Activated T-cell treated with anti-CD3 and anti-CD28 coated beads for 4 hours (primary cell): ENCODE measurements around the gene PDE6D.
"Not testable (repeated sequence)": the region's sequence is repeated elsewhere in the genome, so short reads cannot be mapped to it uniquely, and the experiment has no call there.

Source experiments
- DNase-seq: peaks from one replicate; pipeline ENCODE4 v3.0.0-alpha.2; 2020

The PDE6D gene

GRCh38 chr2:231718799-231719198, 62.3 kb downstream of the PDE6D start:
- no peak for DNase-seq

GRCh38 chr2:231717281-231718171, 63.6 kb downstream of the PDE6D start:
- DNase-seq, result no peak

GRCh38 chr2:231716666-231717280, 64.3 kb downstream of the PDE6D start:
- DNase-seq, result no peak

GRCh38 chr2:231715988-231716616, 65.0 kb downstream of the PDE6D start:
- no peak for DNase-seq

DNA sequence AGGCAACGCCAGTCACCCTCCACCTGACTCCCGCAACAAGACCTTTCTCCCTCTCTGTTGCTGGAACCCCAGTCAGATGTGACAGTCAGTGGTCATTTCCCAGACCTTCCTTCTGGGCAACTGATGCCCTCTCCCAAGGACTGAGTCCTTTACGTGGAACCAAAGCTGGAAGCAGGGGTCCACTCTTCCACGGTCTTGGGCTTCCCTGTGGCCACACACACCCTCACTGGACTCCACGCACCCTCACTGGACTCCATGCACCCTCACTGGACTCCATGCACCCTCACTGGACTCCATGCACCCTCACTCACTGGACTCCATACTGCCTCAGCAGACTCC, 65.6 kb downstream of the PDE6D start:
- DNase-seq, result no peak

DNA sequence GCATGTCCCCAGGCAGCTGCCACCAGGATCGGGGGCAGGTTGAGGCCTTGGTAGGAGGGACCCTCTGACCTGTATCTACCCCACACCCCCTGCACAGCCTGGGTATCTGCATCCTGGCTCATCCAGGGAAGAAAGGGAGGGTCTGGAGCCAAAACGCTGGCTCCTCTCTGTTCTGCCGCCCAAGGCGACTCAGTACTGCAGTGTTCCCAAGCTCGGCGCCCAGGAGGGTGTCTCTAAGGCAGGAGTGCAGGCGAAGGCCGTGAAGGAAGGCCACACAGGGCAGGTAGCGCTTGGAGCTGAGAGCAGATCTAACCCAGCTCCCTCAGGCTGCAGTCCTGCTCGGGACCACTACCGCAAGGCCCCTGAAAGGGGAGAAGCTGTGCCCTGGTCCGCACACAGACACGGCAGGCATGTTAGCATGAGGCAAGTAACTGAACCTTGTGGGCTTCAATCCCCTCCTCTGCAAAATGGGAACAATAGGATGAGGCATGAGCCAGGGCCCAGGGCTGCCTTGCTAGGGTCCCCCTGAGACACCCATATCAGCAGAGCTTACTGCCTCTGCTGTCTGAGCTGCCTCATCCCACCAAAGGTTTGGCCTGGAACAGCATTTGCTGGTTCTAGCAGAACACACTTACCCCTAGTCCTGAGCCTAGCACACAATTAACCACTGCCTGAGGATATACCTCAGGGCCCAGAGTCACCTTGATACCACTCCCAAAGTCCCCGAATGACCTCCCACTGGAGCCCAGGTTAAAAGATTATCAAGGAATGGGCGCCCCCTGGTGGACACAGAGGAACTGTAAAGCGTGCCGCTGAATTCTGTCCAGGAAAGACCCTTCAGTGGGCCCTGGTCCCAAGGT, 66.2 kb downstream of the PDE6D start:
- DNase-seq, result peak; percentile 79

DNA sequence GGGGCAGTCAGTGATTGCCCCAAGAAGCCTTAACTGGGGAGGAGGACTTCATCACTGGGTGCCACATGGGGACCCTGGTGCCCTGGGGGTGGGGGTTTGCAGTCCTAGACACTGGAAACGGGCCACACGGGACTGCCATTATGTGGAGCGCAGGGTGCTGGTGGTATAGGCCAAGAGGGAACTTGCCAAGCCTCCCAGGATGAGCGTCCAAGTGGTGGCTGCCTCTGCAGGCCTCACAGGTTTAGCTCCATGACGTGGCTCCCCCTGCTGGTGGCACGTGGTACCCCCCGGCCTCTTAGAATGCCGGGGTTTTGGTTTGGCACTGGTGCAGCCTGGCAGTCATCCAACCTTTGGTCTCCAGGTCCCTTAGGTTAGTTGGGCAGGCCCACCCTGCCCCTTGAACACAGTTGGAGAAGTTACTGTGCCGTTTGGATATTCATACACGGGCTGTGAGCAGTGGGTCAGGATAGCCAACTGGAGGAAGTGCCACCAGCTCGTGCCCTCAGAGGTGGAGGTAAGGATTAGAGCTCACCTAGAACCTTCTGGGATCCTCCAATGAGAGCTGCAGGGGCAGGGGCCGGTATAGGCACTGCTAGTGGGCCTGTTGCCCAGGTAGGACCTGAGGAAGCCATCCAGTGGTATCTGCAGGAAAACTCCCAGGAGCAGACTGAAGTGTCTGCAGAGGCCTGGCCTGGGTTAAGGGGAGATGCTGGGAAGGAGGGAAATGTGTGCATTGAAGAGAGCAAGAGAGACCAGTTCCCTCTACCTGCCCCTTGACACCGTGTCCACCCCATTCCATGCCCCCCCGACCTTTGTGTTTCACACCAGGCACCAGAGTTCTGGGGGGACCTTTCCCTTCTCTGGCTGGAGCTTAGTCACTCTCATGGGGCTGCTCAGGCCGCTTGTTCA, 67.1 kb downstream of the PDE6D start:
- DNase-seq, result peak; percentile 88

GRCh38 chr2:231713406-231713729, 67.7 kb downstream of the PDE6D start:
- not testable (repeated sequence) for DNase-seq

GRCh38 chr2:231712451-231713021, 68.5 kb downstream of the PDE6D start:
- DNase-seq, result peak; percentile 25

DNA sequence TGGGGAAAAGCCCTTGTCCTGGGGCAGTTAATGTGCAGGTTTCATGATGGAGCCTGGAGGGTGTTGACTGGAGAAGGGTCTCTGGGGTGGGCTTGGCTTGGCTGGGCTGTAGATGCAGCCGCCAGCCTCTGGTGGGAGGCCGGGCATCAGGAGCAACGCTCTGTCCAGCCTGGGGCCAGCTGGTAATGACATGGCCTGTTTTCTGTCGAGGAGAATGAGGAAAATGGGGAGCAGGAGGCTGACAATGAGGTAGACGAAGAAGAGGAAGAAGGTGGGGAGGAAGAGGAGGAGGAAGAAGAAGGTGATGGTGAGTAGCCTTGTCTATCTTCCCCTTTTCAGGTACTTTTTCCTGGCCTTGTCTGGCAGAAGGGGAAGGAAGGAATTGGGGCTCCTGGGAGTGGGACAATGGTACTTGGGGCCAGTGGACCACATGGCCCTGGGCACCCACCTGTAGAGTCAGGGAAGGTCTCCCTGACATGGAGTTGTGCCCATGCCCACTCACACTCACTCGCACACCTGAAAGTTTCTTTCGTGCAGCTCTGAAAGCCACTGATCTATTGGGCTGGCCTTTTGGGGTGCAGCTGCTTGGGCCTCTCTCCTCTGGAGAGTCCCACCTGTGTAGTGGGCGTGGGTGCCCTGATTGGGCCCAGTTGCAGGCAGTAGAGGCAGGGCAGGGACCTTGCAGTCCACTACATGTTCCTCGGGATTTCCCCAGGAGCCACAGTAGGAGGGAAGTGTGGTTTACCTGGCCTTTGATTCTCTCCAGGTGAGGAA, 69.2 kb downstream of the PDE6D start:
- DNase-seq, result no peak

GRCh38 chr2:231710799-231711676, 70.0 kb downstream of the PDE6D start:
- no peak for DNase-seq

GRCh38 chr2:231709981-231710798, 70.9 kb downstream of the PDE6D start:
- peak; percentile 75 for DNase-seq

DNA sequence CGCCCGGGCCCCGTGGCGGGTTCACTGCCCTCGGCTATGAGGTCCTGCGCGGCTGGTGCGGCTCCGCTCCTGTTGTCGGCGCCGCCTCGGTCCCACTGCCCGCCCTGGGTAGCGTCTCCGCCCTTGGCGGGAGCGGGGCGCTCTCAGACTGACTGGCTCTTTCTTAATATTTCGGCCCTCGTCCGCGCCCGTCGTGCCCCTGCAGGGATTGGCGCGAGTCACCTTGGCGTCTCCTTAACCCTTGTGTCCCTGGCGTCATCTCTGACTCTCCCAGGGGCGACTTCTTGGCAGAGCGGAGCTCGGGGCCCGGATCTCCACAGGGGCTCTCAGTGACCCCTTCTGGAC, 71.5 kb downstream of the PDE6D start:
- DNase-seq, result peak; percentile 23

DNA sequence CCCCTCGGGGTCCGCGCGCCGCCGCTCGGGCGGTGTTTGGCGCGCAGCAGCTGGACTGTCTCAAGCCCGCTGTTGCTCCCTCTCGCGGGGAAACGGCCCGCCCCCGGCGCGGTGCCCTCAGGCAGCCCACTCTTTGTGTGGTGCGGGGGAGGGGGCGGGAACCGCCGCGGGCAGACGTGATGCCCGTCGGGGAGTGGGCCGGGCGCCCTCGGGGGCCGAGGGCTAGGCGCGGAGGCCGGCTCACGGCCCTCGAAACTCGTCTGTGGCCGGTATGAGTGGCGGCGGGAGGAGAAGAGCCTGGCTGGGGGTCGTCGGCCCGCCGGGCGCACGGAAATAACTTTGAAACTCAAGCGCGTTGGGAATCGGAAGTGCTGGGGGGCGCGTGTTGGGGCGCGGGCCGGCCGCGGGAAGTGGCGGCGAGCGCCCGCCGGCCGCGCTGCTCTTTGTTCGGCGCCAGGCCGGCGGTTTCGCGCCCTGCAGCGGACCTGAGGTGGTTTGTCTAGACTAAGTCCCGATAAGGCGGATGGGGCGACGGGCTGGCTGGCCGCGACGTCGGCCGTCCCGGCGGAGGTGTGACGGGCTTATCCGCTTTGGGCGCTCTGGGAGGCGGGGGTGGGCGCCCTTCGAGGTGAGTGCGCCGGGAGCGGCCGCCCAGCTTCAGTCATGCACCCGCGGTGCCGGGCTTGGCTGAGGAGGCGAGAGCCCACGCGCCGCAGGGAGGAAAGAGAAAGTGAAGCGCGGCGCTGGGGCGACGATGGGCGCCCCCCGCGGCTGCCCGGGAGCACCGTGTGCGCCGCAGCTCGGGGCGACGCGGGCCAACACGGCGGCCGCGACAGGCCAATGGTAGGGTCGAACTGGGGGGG, 72.1 kb downstream of the PDE6D start:
- peak; percentile 47 for DNase-seq

DNA sequence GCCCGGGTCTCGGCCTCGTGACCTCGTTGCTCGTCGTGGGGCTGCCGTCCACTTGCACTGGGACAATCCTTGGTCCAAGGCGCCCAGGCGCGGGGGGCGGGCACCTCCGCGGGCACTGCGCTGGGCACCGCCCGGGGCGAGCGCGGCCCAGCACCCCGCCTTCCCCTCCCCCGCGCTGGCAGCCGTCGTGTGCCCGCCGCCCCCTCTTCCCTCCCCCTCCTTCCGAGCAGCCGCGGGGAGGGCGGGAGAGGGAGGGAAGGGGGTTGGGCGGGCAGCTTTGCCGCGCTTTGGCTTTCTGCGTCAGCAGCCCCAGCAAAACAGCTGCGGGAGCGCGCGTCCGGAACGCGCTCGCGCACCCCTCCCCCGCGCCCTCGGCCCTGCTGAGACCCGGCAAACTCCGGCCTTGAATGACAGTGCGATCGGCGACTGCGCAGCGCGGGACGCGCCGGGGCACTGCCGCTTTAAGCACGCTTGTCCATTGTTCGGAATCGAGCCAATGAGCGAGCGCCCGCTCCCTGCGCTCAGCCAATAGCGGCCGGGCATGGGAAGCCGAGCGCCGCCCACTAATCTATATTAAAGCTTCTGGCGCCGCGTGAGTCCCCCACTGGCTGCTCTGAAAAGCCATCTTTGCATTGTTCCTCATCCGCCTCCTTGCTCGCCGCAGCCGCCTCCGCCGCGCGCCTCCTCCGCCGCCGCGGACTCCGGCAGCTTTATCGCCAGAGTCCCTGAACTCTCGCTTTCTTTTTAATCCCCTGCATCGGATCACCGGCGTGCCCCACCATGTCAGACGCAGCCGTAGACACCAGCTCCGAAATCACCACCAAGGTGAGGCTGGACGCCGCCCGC, 72.9 kb downstream of the PDE6D start, which contains the start of gene PTMA:
PTMA (plus strand) TSS at position 599 of the 846 bp plus-strand sequence; CDS start at position 781, 182 bp downstream.
- peak; percentile 98 for DNase-seq

DNA sequence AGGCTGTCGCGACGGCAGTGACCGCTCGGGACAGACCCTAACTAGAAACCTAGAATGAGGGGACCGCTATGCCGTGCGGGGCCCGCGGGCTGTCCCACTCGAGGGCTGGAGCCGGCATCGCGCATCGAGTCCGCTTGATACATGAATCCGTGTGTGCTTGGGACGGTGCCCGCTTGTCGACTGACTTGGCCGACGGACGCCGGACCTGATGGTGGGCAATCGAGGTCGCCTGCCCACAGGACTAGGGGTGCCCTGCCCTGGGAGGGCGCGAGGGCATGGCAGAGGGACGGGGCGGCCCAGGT, 73.5 kb downstream of the PDE6D start:
- no peak for DNase-seq
